IPS-11a (cell line): ENCODE data around the gene UBE2QL1.

Experiments
- H3K4me3 ChIP-seq: one replicate; pipeline ENCODE4 v1.5.1; 2013; ENCODE audit warnings: low read depth, low read length, control low read depth

Gene UBE2QL1

GRCh38 chr5:6453937-6454560 is 5.4 kb downstream of the UBE2QL1 start:
- H3K4me3 ChIP-seq = no peak overlapping the region

DNA sequence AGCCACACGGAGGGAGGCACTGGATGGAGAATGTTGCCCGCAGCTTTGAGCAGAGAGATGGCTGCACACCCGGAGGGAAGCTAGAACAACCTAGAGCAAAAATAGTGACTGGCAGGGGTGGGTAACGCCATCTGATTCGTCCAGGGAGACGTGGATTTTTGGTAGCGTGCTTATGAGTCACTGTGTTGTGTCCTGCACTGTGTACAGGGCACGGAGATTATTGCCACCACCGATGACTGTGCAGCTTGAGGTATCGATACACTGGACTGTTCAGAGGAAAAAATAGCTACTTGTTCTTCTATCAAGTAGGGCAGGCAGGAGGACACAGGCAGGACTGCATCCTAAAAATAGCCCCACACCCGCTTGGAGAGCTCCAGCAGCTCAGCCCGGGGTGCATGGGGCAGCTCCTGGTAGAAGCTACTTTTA is 6.0 kb downstream of the UBE2QL1 start:
- no peak overlapping the region for H3K4me3 ChIP-seq

- H3K4me3 ChIP-seq = no peak overlapping the region
Observed at GRCh38 chr5:6455571-6456200, 7.0 kb downstream of the UBE2QL1 start.

DNA sequence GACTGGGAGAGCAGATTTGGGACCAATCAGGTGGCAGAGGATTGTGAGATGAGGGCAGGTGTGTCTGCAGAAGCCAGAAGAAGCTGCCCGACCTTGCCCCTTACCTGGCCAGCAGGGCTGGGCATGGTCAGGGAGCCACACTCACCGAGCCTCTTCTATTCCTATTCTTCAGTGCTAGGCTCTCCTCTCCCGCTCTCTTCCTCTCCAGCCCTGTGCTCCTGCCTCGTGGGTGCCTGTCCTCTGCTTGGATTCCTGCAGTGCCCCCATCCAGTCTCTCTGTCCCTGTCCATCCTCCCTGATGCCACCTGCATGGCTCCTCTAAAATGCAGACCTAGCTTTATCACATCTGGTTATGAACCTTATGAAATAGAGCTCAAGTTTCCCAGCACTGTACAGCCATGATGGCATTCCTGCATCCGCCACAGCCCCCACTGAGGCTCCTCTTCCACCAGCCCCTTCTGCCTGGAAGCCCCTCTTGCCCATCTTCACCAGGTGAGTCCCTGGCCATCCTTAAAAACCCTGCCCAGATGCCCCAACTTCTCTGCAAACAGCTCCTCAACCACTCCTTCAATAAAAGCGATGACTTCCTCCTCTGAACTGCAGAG is 8.2 kb downstream of the UBE2QL1 start:
- H3K4me3 ChIP-seq = no peak overlapping the region

DNA sequence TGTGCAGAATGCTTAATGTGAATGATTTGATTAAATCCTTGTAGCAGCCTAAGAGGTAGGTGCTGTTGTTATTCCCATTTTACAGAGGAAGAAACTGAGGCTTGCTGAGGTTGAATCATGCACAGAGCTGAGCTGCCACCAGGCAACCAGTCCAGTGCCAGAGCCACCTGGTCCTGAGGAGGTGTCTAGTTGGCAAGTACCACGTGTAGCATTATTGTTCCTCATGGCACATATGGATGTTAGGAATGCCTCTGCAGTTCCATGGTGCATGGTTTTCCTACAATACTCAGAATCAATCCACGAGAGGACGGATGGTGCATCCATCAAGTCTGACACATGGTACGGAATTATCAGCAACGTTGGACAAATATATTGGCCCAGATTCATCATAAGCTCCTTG is 8.9 kb downstream of the UBE2QL1 start:
- H3K4me3 ChIP-seq = no peak overlapping the region

GRCh38 chr5:6458833-6459232 is 10.2 kb downstream of the UBE2QL1 start:
- H3K4me3 ChIP-seq = no peak overlapping the region

GRCh38 chr5:6459896-6460295 is 11.2 kb downstream of the UBE2QL1 start:
- no peak overlapping the region for H3K4me3 ChIP-seq

- no peak overlapping the region for H3K4me3 ChIP-seq
Observed at GRCh38 chr5:6461006-6461405, 12.3 kb downstream of the UBE2QL1 start.

GRCh38 chr5:6461793-6462650 is 13.4 kb downstream of the UBE2QL1 start:
- no peak overlapping the region for H3K4me3 ChIP-seq

DNA sequence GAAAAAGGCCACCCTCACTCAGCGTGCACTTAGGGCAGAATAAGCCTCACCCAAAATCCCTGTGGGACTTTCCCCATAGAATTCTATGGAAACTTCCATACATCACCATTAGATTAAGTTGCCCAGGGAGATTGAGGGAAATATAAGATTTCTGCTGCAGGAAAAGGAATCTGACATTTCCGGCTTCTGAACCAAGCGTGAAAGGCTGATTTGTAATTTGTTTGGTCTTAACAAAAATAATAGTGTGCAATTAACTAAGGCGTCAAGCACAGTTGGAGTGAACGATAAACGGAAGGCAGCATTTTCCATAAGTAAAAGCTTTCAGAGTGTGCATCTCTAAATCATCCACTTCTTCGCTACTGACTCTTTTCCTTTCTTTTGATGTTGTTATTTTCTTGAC is 14.0 kb downstream of the UBE2QL1 start:
- H3K4me3 ChIP-seq = no peak overlapping the region

- H3K4me3 ChIP-seq = no peak overlapping the region
Observed at GRCh38 chr5:6464441-6464840, 15.8 kb downstream of the UBE2QL1 start.

DNA sequence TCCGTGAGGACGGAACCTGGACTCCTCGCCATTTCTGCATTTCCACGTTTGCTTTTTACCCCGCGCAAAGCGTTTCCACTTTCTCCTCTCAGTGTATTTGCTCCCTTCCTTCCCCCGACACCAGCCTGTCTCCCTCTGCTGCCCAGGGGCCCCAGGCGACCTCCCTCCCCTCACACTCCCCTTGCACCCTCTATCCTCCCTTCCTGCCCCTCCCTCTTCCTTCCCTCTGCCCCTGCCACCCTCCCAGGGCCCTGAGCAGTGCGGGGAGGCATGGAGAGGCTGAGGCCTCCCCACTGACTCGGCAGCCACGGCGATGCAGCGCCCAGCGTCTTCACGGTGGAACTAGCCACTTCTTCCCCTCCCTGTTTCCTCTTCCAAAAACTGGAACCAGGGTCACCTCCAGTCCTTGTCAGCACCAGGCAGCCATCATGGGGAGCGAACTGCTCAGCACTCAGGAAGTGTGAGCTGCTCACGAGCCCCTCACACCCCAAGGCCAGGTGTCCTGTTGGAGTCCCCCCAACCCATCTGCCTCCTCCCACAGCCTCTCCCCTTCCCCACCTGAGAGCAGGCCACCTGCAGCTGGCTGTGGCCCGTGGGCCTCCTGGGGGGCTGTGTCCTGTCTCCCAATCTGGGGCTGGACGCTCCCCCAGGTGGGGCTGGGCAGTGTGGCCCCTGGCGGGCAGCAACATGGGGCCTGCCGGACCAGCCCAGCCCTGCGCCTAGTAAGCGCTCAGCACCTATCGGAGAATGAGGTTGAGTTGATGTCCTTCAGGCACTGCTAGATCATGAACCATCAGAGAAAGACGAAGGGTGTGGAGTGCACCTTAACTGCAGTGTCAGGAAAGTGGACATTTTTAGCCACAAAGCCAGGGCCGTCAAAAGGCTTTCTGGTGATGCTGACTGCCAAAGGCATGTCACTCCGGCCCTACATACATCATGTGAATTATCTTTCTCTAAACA is 17.5 kb downstream of the UBE2QL1 start:
- H3K4me3 ChIP-seq = no peak overlapping the region

GRCh38 chr5:6466975-6467567 is 18.4 kb downstream of the UBE2QL1 start:
- H3K4me3 ChIP-seq = no peak overlapping the region

GRCh38 chr5:6467591-6467990 is 18.9 kb downstream of the UBE2QL1 start:
- H3K4me3 ChIP-seq = no peak overlapping the region

DNA sequence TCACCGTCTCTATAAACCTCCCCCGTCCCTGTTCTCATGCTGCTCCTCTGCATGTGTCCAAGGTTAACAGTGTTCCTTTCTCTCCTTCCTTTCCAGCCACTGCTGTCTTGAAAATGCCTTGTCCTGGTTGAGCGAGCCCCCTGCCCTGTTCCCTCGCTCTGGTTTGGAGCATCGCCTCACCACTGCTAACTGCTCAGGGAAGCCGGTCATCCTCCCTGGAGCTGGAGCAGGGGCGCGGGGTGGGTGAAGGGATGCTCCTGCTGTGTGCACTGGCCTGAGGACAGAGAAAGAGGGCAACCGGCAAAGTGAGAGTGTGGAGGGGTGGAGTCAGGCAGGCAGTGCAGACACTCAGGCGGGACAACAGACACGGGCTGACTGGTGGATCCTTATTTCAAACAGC is 19.4 kb downstream of the UBE2QL1 start:
- no peak overlapping the region for H3K4me3 ChIP-seq

GRCh38 chr5:6468870-6469269 is 20.2 kb downstream of the UBE2QL1 start:
- H3K4me3 ChIP-seq = no peak overlapping the region

DNA sequence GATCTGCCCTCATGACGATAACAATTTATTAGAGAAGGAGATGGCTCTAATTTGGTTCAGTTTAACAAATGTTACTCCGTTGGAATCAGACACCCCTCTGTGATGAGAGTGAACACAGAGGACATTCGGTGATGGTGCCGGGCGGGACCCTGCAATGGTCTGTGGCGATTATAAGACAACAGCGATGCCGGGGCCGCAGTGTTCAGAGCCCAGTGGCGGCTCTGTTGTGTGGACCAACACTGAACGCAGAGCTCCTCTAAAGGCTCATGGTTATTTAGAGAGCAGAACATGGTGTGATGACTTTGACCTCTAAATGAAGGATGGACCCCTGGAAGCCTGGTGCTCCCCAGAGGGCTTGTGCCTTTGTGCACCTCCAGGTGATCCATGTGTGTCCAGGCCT is 21.2 kb downstream of the UBE2QL1 start:
- H3K4me3 ChIP-seq = no peak overlapping the region

DNA sequence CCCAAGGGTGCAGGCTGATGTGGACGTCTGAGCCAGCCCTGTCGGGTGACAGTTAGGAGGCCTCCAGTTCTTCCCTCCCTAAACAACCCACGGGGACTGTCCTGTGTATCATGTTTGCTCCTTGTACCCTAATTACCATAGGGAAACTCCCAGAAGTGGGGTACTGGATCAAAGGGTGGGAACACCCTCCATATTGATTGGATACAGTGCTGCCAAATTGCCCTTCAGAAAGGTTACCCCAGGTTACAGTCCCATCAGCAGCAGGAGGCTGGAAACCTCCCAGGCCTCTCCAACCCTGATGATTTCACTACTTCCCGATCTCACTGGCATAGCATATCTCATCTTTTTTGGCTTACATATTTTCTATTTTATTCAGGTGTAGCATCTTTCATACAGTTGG is 22.0 kb downstream of the UBE2QL1 start:
- H3K4me3 ChIP-seq = no peak overlapping the region

GRCh38 chr5:6471252-6471651 is 22.6 kb downstream of the UBE2QL1 start:
- no peak overlapping the region for H3K4me3 ChIP-seq

GRCh38 chr5:6472792-6473191 is 24.1 kb downstream of the UBE2QL1 start:
- H3K4me3 ChIP-seq = no peak overlapping the region
